Omental fat pad (tissue), 4 donors: ENCODE measurements around the gene GMDS. TPM values are rescaled to one million over a fixed set of nuclear protein-coding genes. Genes with fewer than 3 reads are reported as not detected.
"Not testable (repeated sequence)": the region's sequence is repeated elsewhere in the genome, so short reads cannot be mapped to it uniquely, and the experiment has no call there.

ENCODE experiments used
- ATAC-seq: fragments of 150-250 bp; one replicate; pipeline ENCODE4 v1.9.1; 2016; ENCODE audit warnings: mild to moderate bottlenecking, moderate library complexity; ENCODE audit not compliant: low FRiP score
- DNase-seq: peaks from one replicate; pipeline ENCODE4 v3.0.0-alpha.2; 2019; ENCODE audit warnings: low spot score
- total RNA-seq, 4 donors: library from RNA; depleted of rRNA; stranded (reverse); fragments of >200 nt; gene quantifications; one replicate each; pipeline ENCODE4 v1.1.0, GENCODE V29; 2016
- TF ChIP-seq, protein P1 (sequence below), 3 donors: fragments of 450-650 bp; IDR thresholded peaks; one replicate each; pipeline ENCODE4 v1.5.1; 2016 to 2017; ENCODE audit warnings: antibody characterized with exemption in 3 of 3, mild to moderate bottlenecking in 3 of 3, moderate library complexity in 2 of 3

The GMDS gene
- total RNA-seq, 4 donors from 2014 or later: 5.6 to 20.6 (median 10.7) TPM

DNA sequence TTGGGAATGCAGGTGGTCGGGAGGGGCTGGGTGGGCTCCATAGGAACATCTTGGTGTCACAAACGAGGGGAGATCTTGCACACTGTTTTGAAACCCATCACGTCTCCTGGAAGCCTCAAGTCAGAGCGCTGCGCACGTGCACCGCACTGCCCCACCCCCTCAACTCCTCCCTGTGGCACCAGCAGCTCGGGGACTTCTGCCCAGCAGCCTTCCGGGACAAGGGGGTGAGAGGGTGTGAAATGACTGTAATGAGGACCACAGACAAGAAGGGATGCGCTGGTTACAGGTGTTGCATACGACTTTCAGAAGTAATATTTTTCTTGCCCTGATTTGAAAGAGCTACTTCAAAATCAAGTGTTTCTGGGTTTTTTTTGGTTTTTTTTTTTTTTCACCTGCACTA is 575.4 kb downstream of the GMDS start:
- TF ChIP-seq, protein P1, sequence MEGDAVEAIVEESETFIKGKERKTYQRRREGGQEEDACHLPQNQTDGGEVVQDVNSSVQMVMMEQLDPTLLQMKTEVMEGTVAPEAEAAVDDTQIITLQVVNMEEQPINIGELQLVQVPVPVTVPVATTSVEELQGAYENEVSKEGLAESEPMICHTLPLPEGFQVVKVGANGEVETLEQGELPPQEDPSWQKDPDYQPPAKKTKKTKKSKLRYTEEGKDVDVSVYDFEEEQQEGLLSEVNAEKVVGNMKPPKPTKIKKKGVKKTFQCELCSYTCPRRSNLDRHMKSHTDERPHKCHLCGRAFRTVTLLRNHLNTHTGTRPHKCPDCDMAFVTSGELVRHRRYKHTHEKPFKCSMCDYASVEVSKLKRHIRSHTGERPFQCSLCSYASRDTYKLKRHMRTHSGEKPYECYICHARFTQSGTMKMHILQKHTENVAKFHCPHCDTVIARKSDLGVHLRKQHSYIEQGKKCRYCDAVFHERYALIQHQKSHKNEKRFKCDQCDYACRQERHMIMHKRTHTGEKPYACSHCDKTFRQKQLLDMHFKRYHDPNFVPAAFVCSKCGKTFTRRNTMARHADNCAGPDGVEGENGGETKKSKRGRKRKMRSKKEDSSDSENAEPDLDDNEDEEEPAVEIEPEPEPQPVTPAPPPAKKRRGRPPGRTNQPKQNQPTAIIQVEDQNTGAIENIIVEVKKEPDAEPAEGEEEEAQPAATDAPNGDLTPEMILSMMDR (IDR thresholded peaks at IDR 0.05): no peak

DNA sequence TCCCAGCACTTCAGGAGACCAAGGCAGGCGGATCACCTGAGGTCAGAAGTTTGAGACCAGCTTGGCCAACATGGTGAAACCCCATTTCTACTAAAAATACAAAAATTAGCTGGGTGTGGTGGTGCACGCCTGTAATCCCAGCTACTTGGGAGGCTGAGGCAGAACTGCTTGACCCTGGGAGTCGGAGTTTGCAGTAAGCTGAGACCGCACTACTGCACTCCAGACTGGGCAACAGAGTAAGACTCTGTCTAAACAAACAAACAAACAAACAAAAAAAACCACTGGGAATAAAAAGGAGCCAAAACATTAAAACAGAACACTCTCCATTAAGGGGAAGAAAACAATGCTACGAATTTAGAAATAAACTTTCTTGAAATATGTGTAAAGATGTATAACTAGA is 576.9 kb downstream of the GMDS start:
- DNase-seq, ATAC-seq: not testable (repeated sequence)

More for the DNA sequence above, 575.4 kb downstream of the GMDS start:
- no peak for DNase-seq
- ATAC-seq: no peak

- TF ChIP-seq, protein P1 (IDR thresholded peaks at IDR 0.05): no peak
- DNase-seq (no peak), ATAC-seq (no peak)
These were observed 577.6 kb downstream of the GMDS start for GRCh38 chr6:1667805-1668175.

DNA sequence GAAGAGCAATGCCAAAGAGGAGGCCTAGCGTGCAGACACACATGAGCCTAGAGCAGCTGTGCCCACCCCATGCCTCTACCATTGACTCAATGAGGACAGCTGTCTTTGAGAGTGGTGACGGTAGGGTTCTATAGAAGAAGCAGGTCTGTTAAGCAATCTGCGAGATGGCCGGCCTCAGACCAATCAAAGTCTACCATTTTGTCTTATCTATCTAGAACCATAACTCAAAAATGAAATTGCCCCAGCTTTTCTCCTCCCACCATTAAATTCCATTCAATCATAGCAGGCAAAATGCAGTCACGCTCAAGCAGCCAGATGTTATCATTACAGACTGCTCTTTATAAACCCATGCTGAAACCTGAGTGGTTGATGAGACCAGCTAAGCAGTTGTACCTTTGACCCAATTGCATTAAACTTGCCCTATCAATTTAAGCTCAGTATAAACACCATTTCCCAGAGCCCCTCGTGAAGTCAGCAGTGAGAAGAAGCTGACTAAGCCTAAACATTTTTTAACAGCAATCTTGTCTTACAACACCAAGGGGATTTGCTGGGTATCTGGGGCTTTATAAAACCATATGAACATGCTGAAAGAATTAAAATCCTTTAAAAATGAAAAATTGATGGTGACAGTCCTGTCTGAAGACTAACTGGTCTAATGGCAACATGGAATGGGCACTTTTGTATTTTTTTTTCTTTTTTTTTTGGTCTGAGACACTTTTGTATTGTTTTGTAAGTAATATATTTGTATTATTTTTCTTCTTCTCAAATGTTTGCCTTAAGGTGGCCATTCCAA is 578.2 kb downstream of the GMDS start:
- ATAC-seq (no peak), DNase-seq (no peak)
- TF ChIP-seq, protein P1 (IDR thresholded peaks at IDR 0.05): no peak

GRCh38 chr6:1665214-1665613 is 580.2 kb downstream of the GMDS start:
- TF ChIP-seq, protein P1 (IDR thresholded peaks at IDR 0.05): no peak
- DNase-seq (no peak), ATAC-seq (no peak)

GRCh38 chr6:1664329-1664728 is 581.1 kb downstream of the GMDS start:
- TF ChIP-seq, protein P1 (IDR thresholded peaks at IDR 0.05): no peak
- ATAC-seq: no peak
- no peak for DNase-seq

GRCh38 chr6:1663511-1663910 is 581.9 kb downstream of the GMDS start:
- TF ChIP-seq, protein P1 (IDR thresholded peaks at IDR 0.05): no peak
- no peak for ATAC-seq

More at GRCh38 chr6:1663511-1663910, 581.9 kb downstream of the GMDS start:
- DNase-seq: no peak
